OCI-LY1 (cell line): ENCODE measurements around the gene RSAD1.

Source experiments
- H2AFZ ChIP-seq: fragments of 200-600 bp; sonication (generic), shearing (Covaris generic); 2 replicates; pipeline ENCODE4 v1.6.0; 2014; ENCODE audit warnings: antibody characterized with exemption, mild to moderate bottlenecking, low read length
- H3F3A ChIP-seq: fragments of 200-600 bp; sonication (generic), shearing (Covaris generic); 2 replicates; pipeline ENCODE4 v1.6.0; 2014; ENCODE audit warnings: mild to moderate bottlenecking, antibody characterized with exemption, low read length, moderate library complexity; ENCODE audit not compliant: insufficient read depth
- H3K27ac ChIP-seq: fragments of 200-600 bp; sonication (generic); 2 replicates; pipeline ENCODE4 v1.5.1; 2014; ENCODE audit warnings: low read length, mixed run types, mild to moderate bottlenecking, low read depth; ENCODE audit not compliant: poor library complexity, severe bottlenecking
- H3K27me3 ChIP-seq: fragments of 200-600 bp; sonication (generic); 2 replicates; pipeline ENCODE4 v1.6.0; 2014; ENCODE audit warnings: antibody characterized with exemption, mild to moderate bottlenecking, low read length, moderate library complexity; ENCODE audit not compliant: insufficient read depth
- H3K36me3 ChIP-seq: fragments of 200-600 bp; sonication (generic); 2 replicates; pipeline ENCODE4 v1.6.1; 2014; ENCODE audit warnings: mild to moderate bottlenecking, antibody characterized with exemption, low read length, moderate library complexity, mixed read lengths; ENCODE audit not compliant: insufficient read depth
- H3K4me1 ChIP-seq: fragments of 200-600 bp; sonication (generic); 2 replicates; pipeline ENCODE4 v1.5.1; 2014; ENCODE audit warnings: mild to moderate bottlenecking, low read length, moderate library complexity; ENCODE audit not compliant: insufficient read depth, severe bottlenecking
- H3K4me2 ChIP-seq: fragments of 200-600 bp; sonication (generic), shearing (Covaris generic); 2 replicates; pipeline ENCODE4 v1.6.1; 2014; ENCODE audit warnings: low read length
- H3K4me3 ChIP-seq: fragments of 200-600 bp; sonication (generic); 2 replicates; pipeline ENCODE4 v1.5.1; 2014; ENCODE audit warnings: low read length, low read depth, mild to moderate bottlenecking, mixed read lengths; ENCODE audit not compliant: poor library complexity, severe bottlenecking
- H3K79me2 ChIP-seq: fragments of 200-600 bp; shearing (Covaris generic); 2 replicates; pipeline ENCODE4 v1.6.1; 2016; ENCODE audit warnings: mixed run types, low read length, mixed read lengths; ENCODE audit not compliant: insufficient read depth
- H3K9ac ChIP-seq: fragments of 200-600 bp; sonication (generic), shearing (Covaris generic); 2 replicates; pipeline ENCODE4 v1.6.1; 2014; ENCODE audit warnings: mild to moderate bottlenecking, low read length, mixed read lengths
- H3K9me2 ChIP-seq: fragments of 200-600 bp; sonication (generic), shearing (Covaris generic); 2 replicates; pipeline ENCODE4 v1.6.1; 2014; ENCODE audit warnings: low read depth, mild to moderate bottlenecking, low read length, mixed read lengths
- H3K9me3 ChIP-seq: fragments of 200-600 bp; shearing (Covaris generic); 2 replicates; pipeline ENCODE4 v1.6.1; 2014; ENCODE audit warnings: low read length, mixed read lengths
- H4K20me1 ChIP-seq: fragments of 200-600 bp; sonication (generic), shearing (Covaris generic); 2 replicates; pipeline ENCODE4 v1.6.0; 2016; ENCODE audit warnings: mild to moderate bottlenecking, low read length; ENCODE audit not compliant: insufficient read depth
- CTCF ChIP-seq: fragments of 200-600 bp; sonication (generic), shearing (Covaris generic); IDR thresholded peaks from 2 replicates; pipeline ENCODE4 v1.5.1; 2017; ENCODE audit warnings: mild to moderate bottlenecking, antibody characterized with exemption, low read length, moderate library complexity, mixed read lengths
- EZH2 ChIP-seq: fragments of 200-600 bp; sonication (generic), shearing (Covaris generic); IDR thresholded peaks from 2 replicates; pipeline ENCODE4 v1.8.0; 2017; ENCODE audit warnings: borderline replicate concordance, mixed run types, mild to moderate bottlenecking, antibody characterized with exemption, low read length, moderate library complexity, mixed read lengths

Gene RSAD1

GRCh38 chr17:50448643-50449042 lies 30.0 kb upstream of the RSAD1 start:
- no peak overlapping the region for H2AFZ ChIP-seq
- no peaks in the 10 kb centered on the region for H3F3A ChIP-seq
- no peaks in the 10 kb centered on the region for H3K4me1 ChIP-seq
- H3K4me2 ChIP-seq: no peak overlapping the region
- H3K79me2 ChIP-seq: no peaks in the 10 kb centered on the region
- no peaks in the 10 kb centered on the region for H3K27me3 ChIP-seq
- H3K9me2 ChIP-seq: no peaks in the 10 kb centered on the region
- H3K9ac ChIP-seq: no peak overlapping the region
- TF ChIP-seq CTCF: no peak
- no peak for TF ChIP-seq EZH2
- no peaks in the 10 kb centered on the region for H4K20me1 ChIP-seq
- H3K9me3 ChIP-seq: no peaks in the 10 kb centered on the region
- H3K36me3 ChIP-seq: no peaks in the 10 kb centered on the region
- H3K4me3 ChIP-seq: no peak overlapping the region
- H3K27ac ChIP-seq: no peak overlapping the region

GRCh38 chr17:50451943-50452629 lies 26.6 kb upstream of the RSAD1 start:
- Histone ChIP-seq H3K4me3 (no peak overlapping the region), H2AFZ (no peak overlapping the region), H3F3A (no peaks in the 10 kb centered on the region), H3K79me2 (no peaks in the 10 kb centered on the region), H3K4me1 (no peaks in the 10 kb centered on the region), H3K27me3 (no peaks in the 10 kb centered on the region), H3K4me2 (no peak overlapping the region), H3K9ac (no peak overlapping the region), H4K20me1 (no peaks in the 10 kb centered on the region), H3K9me2 (no peaks in the 10 kb centered on the region), H3K9me3 (no peaks in the 10 kb centered on the region), H3K36me3 (no peaks in the 10 kb centered on the region), H3K27ac (no peak overlapping the region)
- TF ChIP-seq CTCF: no peak
- TF ChIP-seq EZH2: no peak

- Histone ChIP-seq H3K27me3 (no peaks in the 10 kb centered on the region), H3K9me3 (no peaks in the 10 kb centered on the region), H3F3A (no peaks in the 10 kb centered on the region), H3K4me2 (no peak overlapping the region), H3K36me3 (no peaks in the 10 kb centered on the region), H3K79me2 (no peaks in the 10 kb centered on the region), H3K4me1 (no peaks in the 10 kb centered on the region), H3K4me3 (no peak overlapping the region), H3K27ac (no peak overlapping the region), H4K20me1 (no peaks in the 10 kb centered on the region), H3K9me2 (no peaks in the 10 kb centered on the region), H3K9ac (no peak overlapping the region), H2AFZ (no peak overlapping the region)
- TF ChIP-seq EZH2: no peak
- TF ChIP-seq CTCF: no peak
Measured at GRCh38 chr17:50452630-50453300, 25.9 kb upstream of the RSAD1 start.
